Measurements from ENCODE around the gene AGBL1. TPM values are rescaled to one million over a fixed set of nuclear protein-coding genes. Genes with fewer than 3 reads are reported as not detected.

AGBL1 gene
- total and polyA plus RNA-seq, 2 donors (not counting 3 experiments of a cell fraction or from before 2014, with no cell fraction given): not detected

GRCh38 chr15:86968244-86968643 lies 888.6 kb downstream of the AGBL1 start:
- TF ChIP-seq POLR2AphosphoS5 (IDR thresholded peaks at IDR 0.05; ENCODE audit: insufficient read depth, low read depth, low read length): no peak
- TF ChIP-seq, protein P1, sequence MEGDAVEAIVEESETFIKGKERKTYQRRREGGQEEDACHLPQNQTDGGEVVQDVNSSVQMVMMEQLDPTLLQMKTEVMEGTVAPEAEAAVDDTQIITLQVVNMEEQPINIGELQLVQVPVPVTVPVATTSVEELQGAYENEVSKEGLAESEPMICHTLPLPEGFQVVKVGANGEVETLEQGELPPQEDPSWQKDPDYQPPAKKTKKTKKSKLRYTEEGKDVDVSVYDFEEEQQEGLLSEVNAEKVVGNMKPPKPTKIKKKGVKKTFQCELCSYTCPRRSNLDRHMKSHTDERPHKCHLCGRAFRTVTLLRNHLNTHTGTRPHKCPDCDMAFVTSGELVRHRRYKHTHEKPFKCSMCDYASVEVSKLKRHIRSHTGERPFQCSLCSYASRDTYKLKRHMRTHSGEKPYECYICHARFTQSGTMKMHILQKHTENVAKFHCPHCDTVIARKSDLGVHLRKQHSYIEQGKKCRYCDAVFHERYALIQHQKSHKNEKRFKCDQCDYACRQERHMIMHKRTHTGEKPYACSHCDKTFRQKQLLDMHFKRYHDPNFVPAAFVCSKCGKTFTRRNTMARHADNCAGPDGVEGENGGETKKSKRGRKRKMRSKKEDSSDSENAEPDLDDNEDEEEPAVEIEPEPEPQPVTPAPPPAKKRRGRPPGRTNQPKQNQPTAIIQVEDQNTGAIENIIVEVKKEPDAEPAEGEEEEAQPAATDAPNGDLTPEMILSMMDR (IDR thresholded peaks at IDR 0.05; ENCODE audit: extremely low read depth in 1 of 2, insufficient read depth in 1 of 2, low read depth in 1 of 2, low read length in 2 of 2): no peak
- TF ChIP-seq FOS (IDR thresholded peaks at IDR 0.05; ENCODE audit: borderline replicate concordance, insufficient read depth, low read length): no peak
- TF ChIP-seq MYC (IDR thresholded peaks at IDR 0.05; ENCODE audit: low read depth, low read length): no peak
- no peak for TF ChIP-seq JUN (IDR thresholded peaks at IDR 0.05; ENCODE audit: borderline replicate concordance, insufficient read depth, insufficient read length, low read depth)
- TF ChIP-seq POLR2A (IDR thresholded peaks at IDR 0.05; ENCODE audit: low read depth, low read length): no peak
- no peak for TF ChIP-seq GATA2 (IDR thresholded peaks at IDR 0.05; ENCODE audit: insufficient read depth, insufficient read length, low read depth, low read length)
- TF ChIP-seq EZH2 (IDR thresholded peaks at IDR 0.05; ENCODE audit: borderline replicate concordance, low read depth, low read length, severe bottlenecking): no peak
- no peak for TF ChIP-seq MAX (IDR thresholded peaks at IDR 0.05; ENCODE audit: insufficient read depth, insufficient read length)
- Histone ChIP-seq H3K4me2 (ENCODE audit: insufficient read depth, low read length) (no peak overlapping the region), H3K9me1 (replicated peaks; ENCODE audit: control insufficient read depth, extremely low read depth, insufficient read depth, low read length) (no peaks in the 10 kb centered on the region), H4K20me1 (replicated peaks; ENCODE audit: control insufficient read depth, extremely low read depth, insufficient read depth, low read length) (no peaks in the 10 kb centered on the region), H3K4me1 (ENCODE audit: control insufficient read depth, extremely low read depth, insufficient read depth, low read length) (no peaks in the 10 kb centered on the region), H3K4me3 (replicated peaks in 1 of 3; ENCODE audit: insufficient read depth in 1 of 3, low read depth in 1 of 3, low read length in 3 of 3) (no peak overlapping the region), H3K27ac (ENCODE audit: insufficient read depth, low read depth, low read length) (no peak overlapping the region), H3K79me2 (ENCODE audit: control insufficient read depth, insufficient read depth, low read length) (no peaks in the 10 kb centered on the region), H3K27me3 (ENCODE audit: control insufficient read depth in 2 of 2, insufficient read depth in 2 of 2, low read length in 2 of 2) (no peaks in the 10 kb centered on the region), H3K9me3 (replicated peaks; ENCODE audit: control insufficient read depth, insufficient read depth, low read length) (peaks cover 4% of the 10 kb centered on the region), H3K36me3 (ENCODE audit: control insufficient read depth in 2 of 2, extremely low read depth in 1 of 2, insufficient read depth in 2 of 2, low read length in 2 of 2) (no peaks in the 10 kb centered on the region), H2AFZ (ENCODE audit: low read depth, low read length) (no peak overlapping the region), H3K9ac (replicated peaks; ENCODE audit: extremely low read depth, insufficient read depth, low read length) (no peak overlapping the region)
- no peak for DNase-seq (ENCODE audit: low read depth, low spot score)
- no TSS peak for BruUV-seq (replicated peaks)
- FAIRE-seq: no peak
- ChIA-PET CTCF (no interaction called here), POLR2A (no interaction called here)
- dilution Hi-C loops (cut with MboI; ENCODE audit: extremely low pct_ligation_motif_present, low sequenced_read_pairs): no loop called here
- intact Hi-C loops (cut with micrococcal nuclease): no loop called here

Data from endothelial cell of umbilical vein (primary cell).